GM23338 (cell line): Measurements from ENCODE around the gene ROS1. TPM values are rescaled to one million over a fixed set of nuclear protein-coding genes. Genes with fewer than 3 reads are reported as not detected.

ENCODE experiments used
- ATAC-seq: fragments of 200-7000 bp; cut with Tn5 transposase; 3 replicates; pipeline ENCODE4 v1.9.1; 2020
- DNase-seq: peaks from one replicate; pipeline ENCODE4 v3.0.0-alpha.2; 2015; ENCODE audit warnings: low spot score
- H2AFZ ChIP-seq: fragments of 200-600 bp; sonication (generic); 2 replicates; pipeline ENCODE4 v1.8.0; 2016; ENCODE audit warnings: antibody characterized with exemption, mild to moderate bottlenecking, moderate library complexity
- H3F3A ChIP-seq: fragments of 200-600 bp; sonication (generic); replicated peaks from 2 replicates; pipeline ENCODE4 v1.8.0; 2017; ENCODE audit warnings: antibody characterized with exemption, mixed run types, low read depth
- H3K27ac ChIP-seq: fragments of 200-600 bp; sonication (generic); 2 replicates; pipeline ENCODE4 v1.6.1; 2016; ENCODE audit warnings: low read depth
- H3K27me3 ChIP-seq: fragments of 200-600 bp; sonication (generic); 2 replicates; pipeline ENCODE4 v1.8.0; 2016; ENCODE audit warnings: mild to moderate bottlenecking, mixed run types, moderate library complexity; ENCODE audit not compliant: insufficient read depth
- H3K36me3 ChIP-seq: fragments of 200-600 bp; sonication (generic); 2 replicates; pipeline ENCODE4 v1.8.0; 2016; ENCODE audit warnings: mild to moderate bottlenecking; ENCODE audit not compliant: insufficient read depth
- H3K4me1 ChIP-seq: fragments of 200-600 bp; sonication (generic); 2 replicates; pipeline ENCODE4 v1.8.0; 2016; ENCODE audit warnings: mild to moderate bottlenecking, moderate library complexity; ENCODE audit not compliant: insufficient read depth
- H3K4me2 ChIP-seq: fragments of 200-600 bp; sonication (generic); 2 replicates; pipeline ENCODE4 v1.7.1; 2017; ENCODE audit warnings: mixed run types
- H3K4me3 ChIP-seq: fragments of 200-600 bp; sonication (generic); 2 replicates; pipeline ENCODE4 v1.6.1; 2016; ENCODE audit warnings: mixed run types
- H3K79me2 ChIP-seq: fragments of 200-600 bp; sonication (generic); replicated peaks from 2 replicates; pipeline ENCODE4 v1.8.0; 2017; ENCODE audit warnings: mild to moderate bottlenecking; ENCODE audit not compliant: insufficient read depth
- H3K9me2 ChIP-seq: fragments of 200-600 bp; sonication (generic); 2 replicates; pipeline ENCODE4 v1.8.0; 2017; ENCODE audit not compliant: insufficient read depth
- H4K20me1 ChIP-seq: fragments of 200-600 bp; sonication (generic); replicated peaks from 2 replicates; pipeline ENCODE4 v1.8.0; 2017; ENCODE audit warnings: mild to moderate bottlenecking; ENCODE audit not compliant: insufficient read depth
- H3K27ac Mint-ChIP-seq: 2 replicates; pipeline ENCODE4 v1.8.0; 2020; ENCODE audit warnings: inconsistent platforms, mild to moderate bottlenecking, moderate library complexity, mixed read lengths
- H3K27me3 Mint-ChIP-seq: 3 replicates; pipeline ENCODE4 v1.8.0; 2022; ENCODE audit warnings: low read depth, mild to moderate bottlenecking, moderate library complexity, mixed read lengths, inconsistent platforms; ENCODE audit not compliant: insufficient read depth, poor library complexity
- H3K36me3 Mint-ChIP-seq: 3 replicates; pipeline ENCODE4 v1.8.0; 2021; ENCODE audit warnings: low read depth, mild to moderate bottlenecking, inconsistent platforms, moderate library complexity, mixed read lengths
- H3K4me1 Mint-ChIP-seq: 3 replicates; pipeline ENCODE4 v1.8.0; 2020; ENCODE audit warnings: mild to moderate bottlenecking, inconsistent platforms, mixed read lengths
- H3K4me3 Mint-ChIP-seq: 3 replicates; pipeline ENCODE4 v1.8.0; 2021; ENCODE audit warnings: moderate library complexity, mild to moderate bottlenecking, inconsistent platforms, mixed read lengths
- H3K9me3 Mint-ChIP-seq: 3 replicates; pipeline ENCODE4 v1.8.0; 2020; ENCODE audit warnings: moderate library complexity, mild to moderate bottlenecking, inconsistent platforms, mixed read lengths
- CREB1 ChIP-seq: fragments of 250-450 bp; sonication (Bioruptor Pico); IDR thresholded peaks from 2 replicates; pipeline ENCODE4 v1.5.0; 2020; ENCODE audit warnings: low read depth, mild to moderate bottlenecking, moderate library complexity
- CTCF ChIP-seq, 2 experiments: fragments of 200-600 bp in 1 of 2; sonication (generic) in 1 of 2; conservative IDR thresholded peaks; 2 replicates each; pipeline versions ENCODE4 v1.5.1 to v1.6.1; 2016 to 2017; ENCODE audit warnings: antibody characterized with exemption in 2 of 2, low read depth in 2 of 2, mild to moderate bottlenecking in 2 of 2, moderate library complexity in 1 of 2
- EZH2phosphoT487 ChIP-seq: fragments of 200-600 bp; sonication (generic); IDR thresholded peaks from one replicate; pipeline ENCODE4 v1.8.1; 2018; ENCODE audit warnings: antibody characterized with exemption; ENCODE audit not compliant: unreplicated experiment
- JUNB ChIP-seq: IDR thresholded peaks from one replicate; pipeline ENCODE4 v1.6.1; 2016; ENCODE audit warnings: antibody characterized with exemption; ENCODE audit not compliant: unreplicated experiment
- NANOG ChIP-seq: IDR thresholded peaks from 2 replicates; pipeline ENCODE4 v1.6.1; 2016; ENCODE audit warnings: antibody characterized with exemption, borderline replicate concordance
- POLR2AphosphoS5 ChIP-seq: IDR thresholded peaks from 2 replicates; pipeline ENCODE4 v1.6.1; 2016; ENCODE audit warnings: antibody characterized with exemption, low read depth
- STAT1 ChIP-seq: IDR thresholded peaks from one replicate; pipeline ENCODE4 v1.6.1; 2016; ENCODE audit warnings: antibody characterized with exemption; ENCODE audit not compliant: unreplicated experiment
- ZNF114 ChIP-seq: fragments of 250-450 bp; sonication (Bioruptor Pico); IDR thresholded peaks from 2 replicates; pipeline ENCODE4 v1.5.0; 2020; ENCODE audit warnings: mild to moderate bottlenecking, moderate library complexity
- polyA plus RNA-seq: library from polyadenylated mRNA; unstranded; fragments of >200 nt; fragmentation: Nextera tagmentation; extraction: Ambion mirVana; gene quantifications from 2 replicates; pipeline ENCODE4 v1.2.1, GENCODE V29; 2016
- total RNA-seq: library from RNA; depleted of rRNA; stranded (reverse); fragments of >200 nt; shearing (Covaris generic); gene quantifications from 2 replicates; pipeline ENCODE4 v1.2.3, GENCODE V29; 2014
- TF ChIP-seq, protein P1 (sequence below): IDR thresholded peaks from 2 replicates; pipeline ENCODE4 v1.6.1; 2016; ENCODE audit warnings: antibody characterized with exemption
- TF ChIP-seq, protein P2 (sequence below): IDR thresholded peaks from one replicate; pipeline ENCODE4 v1.6.1; 2018; ENCODE audit warnings: antibody characterized with exemption; ENCODE audit not compliant: unreplicated experiment

ROS1 gene
- total and polyA plus RNA-seq, 2 experiments from 2014 or later, result not detected

DNA sequence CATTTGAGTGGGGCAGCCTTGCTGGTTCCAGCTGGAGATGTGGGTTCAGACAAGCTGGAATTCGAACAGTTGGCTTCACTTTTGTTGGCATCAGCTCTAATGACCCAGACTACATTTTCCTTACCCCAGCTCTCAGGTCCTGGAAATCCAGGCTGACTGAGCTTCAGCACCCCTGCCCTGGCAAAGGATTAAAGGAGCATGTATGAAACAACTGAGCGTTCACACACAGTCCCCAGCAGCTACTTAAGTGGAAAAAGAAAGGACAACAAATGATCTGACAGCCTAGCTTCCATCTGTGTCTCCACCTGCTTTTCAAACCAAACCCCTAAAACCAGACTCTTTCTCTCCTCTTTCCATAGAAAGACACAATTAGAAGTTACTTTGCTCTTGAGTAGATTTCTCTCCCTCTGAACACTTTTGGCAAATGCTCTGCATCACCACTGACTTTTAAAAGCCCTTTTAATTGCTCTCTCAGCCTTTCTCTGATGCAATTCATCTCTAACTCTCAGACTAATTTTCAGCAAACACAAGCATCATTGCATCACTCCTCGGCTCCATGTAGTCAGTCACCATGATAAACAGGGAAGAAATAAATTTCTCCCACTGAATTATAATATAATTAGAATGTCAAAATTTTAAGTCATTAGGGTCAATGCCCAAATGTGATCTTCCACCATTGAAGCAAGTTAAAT is 28.1 kb downstream of the ROS1 start (continued):
- no peak for TF ChIP-seq CTCF (conservative IDR thresholded peaks at IDR 0.05; ENCODE audit: low read depth in 2 of 2)

DNA sequence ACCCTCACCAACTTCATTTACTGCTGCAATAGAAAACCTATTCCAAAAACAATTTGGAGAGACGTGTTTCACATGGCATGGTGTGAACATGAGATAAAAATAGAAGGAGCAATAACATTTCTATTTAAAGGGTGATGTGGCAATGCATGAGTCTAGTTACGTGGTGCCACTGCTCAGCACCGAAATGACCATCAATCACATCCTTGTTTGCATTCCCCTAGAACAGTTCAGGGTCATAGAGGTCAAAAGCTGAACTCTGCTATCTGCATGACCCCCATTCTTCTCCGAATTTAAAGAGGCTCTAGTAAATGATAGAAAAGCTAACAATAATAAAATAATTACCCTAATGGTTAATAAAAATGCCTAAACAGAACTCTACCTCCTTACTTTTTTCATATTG is 29.5 kb downstream of the ROS1 start:
- no peaks in the 10 kb centered on the region for H3K36me3 Mint-ChIP-seq
- Histone ChIP-seq H3K4me3 (no peak overlapping the region), H3K36me3 (no peaks in the 10 kb centered on the region), H3K79me2 (no peaks in the 10 kb centered on the region), H3K4me1 (no peaks in the 10 kb centered on the region), H3K9me2 (no peaks in the 10 kb centered on the region), H3K27me3 (no peaks in the 10 kb centered on the region), H2AFZ (no peak overlapping the region), H4K20me1 (no peaks in the 10 kb centered on the region), H3K27ac (no peak overlapping the region), H3K4me2 (no peak overlapping the region), H3F3A (no peaks in the 10 kb centered on the region)
- no peaks in the 10 kb centered on the region for H3K9me3 Mint-ChIP-seq
- no peak overlapping the region for H3K4me3 Mint-ChIP-seq
- no peak overlapping the region for H3K27ac Mint-ChIP-seq
- ATAC-seq (no peak), DNase-seq (no peak)
- H3K4me1 Mint-ChIP-seq, result no peaks in the 10 kb centered on the region
- peaks cover 2% of the 10 kb centered on the region for H3K27me3 Mint-ChIP-seq
- TF ChIP-seq JUNB (no peak), POLR2AphosphoS5 (no peak), EZH2phosphoT487 (no peak), ZNF114 (CRISPR knock-in tag) (no peak), CTCF (conservative IDR thresholded peaks at IDR 0.05; ENCODE audit: low read depth in 2 of 2) (no peak), STAT1 (no peak), CREB1 (no peak), NANOG (no peak)
- TF ChIP-seq, protein P1, sequence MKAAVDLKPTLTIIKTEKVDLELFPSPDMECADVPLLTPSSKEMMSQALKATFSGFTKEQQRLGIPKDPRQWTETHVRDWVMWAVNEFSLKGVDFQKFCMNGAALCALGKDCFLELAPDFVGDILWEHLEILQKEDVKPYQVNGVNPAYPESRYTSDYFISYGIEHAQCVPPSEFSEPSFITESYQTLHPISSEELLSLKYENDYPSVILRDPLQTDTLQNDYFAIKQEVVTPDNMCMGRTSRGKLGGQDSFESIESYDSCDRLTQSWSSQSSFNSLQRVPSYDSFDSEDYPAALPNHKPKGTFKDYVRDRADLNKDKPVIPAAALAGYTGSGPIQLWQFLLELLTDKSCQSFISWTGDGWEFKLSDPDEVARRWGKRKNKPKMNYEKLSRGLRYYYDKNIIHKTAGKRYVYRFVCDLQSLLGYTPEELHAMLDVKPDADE, result no peak
- TF ChIP-seq, protein P2, sequence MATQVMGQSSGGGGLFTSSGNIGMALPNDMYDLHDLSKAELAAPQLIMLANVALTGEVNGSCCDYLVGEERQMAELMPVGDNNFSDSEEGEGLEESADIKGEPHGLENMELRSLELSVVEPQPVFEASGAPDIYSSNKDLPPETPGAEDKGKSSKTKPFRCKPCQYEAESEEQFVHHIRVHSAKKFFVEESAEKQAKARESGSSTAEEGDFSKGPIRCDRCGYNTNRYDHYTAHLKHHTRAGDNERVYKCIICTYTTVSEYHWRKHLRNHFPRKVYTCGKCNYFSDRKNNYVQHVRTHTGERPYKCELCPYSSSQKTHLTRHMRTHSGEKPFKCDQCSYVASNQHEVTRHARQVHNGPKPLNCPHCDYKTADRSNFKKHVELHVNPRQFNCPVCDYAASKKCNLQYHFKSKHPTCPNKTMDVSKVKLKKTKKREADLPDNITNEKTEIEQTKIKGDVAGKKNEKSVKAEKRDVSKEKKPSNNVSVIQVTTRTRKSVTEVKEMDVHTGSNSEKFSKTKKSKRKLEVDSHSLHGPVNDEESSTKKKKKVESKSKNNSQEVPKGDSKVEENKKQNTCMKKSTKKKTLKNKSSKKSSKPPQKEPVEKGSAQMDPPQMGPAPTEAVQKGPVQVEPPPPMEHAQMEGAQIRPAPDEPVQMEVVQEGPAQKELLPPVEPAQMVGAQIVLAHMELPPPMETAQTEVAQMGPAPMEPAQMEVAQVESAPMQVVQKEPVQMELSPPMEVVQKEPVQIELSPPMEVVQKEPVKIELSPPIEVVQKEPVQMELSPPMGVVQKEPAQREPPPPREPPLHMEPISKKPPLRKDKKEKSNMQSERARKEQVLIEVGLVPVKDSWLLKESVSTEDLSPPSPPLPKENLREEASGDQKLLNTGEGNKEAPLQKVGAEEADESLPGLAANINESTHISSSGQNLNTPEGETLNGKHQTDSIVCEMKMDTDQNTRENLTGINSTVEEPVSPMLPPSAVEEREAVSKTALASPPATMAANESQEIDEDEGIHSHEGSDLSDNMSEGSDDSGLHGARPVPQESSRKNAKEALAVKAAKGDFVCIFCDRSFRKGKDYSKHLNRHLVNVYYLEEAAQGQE, result no peak
